Muscle layer of colon (tissue), 2 donors: ENCODE measurements around the gene LRP1.

ENCODE experiments used
- H3K27ac ChIP-seq: one replicate; pipeline ENCODE4 v1.7.0; 2013; ENCODE audit warnings: low read depth, mild to moderate bottlenecking, low read length, moderate library complexity
- H3K27me3 ChIP-seq, 2 donors: one replicate each; pipeline ENCODE4 v1.7.0; 2013; ENCODE audit warnings: low read length in 2 of 2, mild to moderate bottlenecking in 2 of 2; ENCODE audit not compliant: insufficient read depth in 2 of 2, control insufficient read depth in 1 of 2
- H3K36me3 ChIP-seq: one replicate; pipeline ENCODE4 v1.7.0; 2013; ENCODE audit warnings: mild to moderate bottlenecking, low read length; ENCODE audit not compliant: insufficient read depth
- H3K4me1 ChIP-seq: one replicate; pipeline ENCODE4 v1.7.0; 2013; ENCODE audit warnings: mild to moderate bottlenecking, low read length; ENCODE audit not compliant: insufficient read depth
- H3K4me3 ChIP-seq, 2 donors: one replicate each; pipeline ENCODE4 v1.7.0; 2013; ENCODE audit warnings: low read length in 2 of 2, low read depth in 1 of 2, mild to moderate bottlenecking in 1 of 2, moderate library complexity in 1 of 2
- H3K9ac ChIP-seq: one replicate; pipeline ENCODE4 v1.7.0; 2013; ENCODE audit warnings: low read length
- H3K9me3 ChIP-seq: one replicate; pipeline ENCODE4 v1.7.0; 2013; ENCODE audit warnings: mild to moderate bottlenecking, low read length
- donor health status: abdominal sarcoma.
- donor health status: Adenocarcinoma of cecum.

The LRP1 gene

GRCh38 chr12:57204454-57204853, 76.2 kb downstream of the LRP1 start:
- Histone ChIP-seq H3K27me3 (no peaks in the 10 kb centered on the region), H3K27ac (no peak overlapping the region), H3K4me1 (no peaks in the 10 kb centered on the region), H3K9ac (no peak overlapping the region), H3K36me3 (peaks cover 83% of the 10 kb centered on the region), H3K4me3 (no peak overlapping the region), H3K9me3 (no peaks in the 10 kb centered on the region)

GRCh38 chr12:57205186-57205585, 76.9 kb downstream of the LRP1 start:
- peaks cover 83% of the 10 kb centered on the region for H3K36me3 ChIP-seq
- H3K9ac ChIP-seq, result no peak overlapping the region
- H3K4me1 ChIP-seq, result no peaks in the 10 kb centered on the region
- H3K27ac ChIP-seq, result no peak overlapping the region
- no peaks in the 10 kb centered on the region for H3K9me3 ChIP-seq
- no peak overlapping the region for H3K4me3 ChIP-seq
- H3K27me3 ChIP-seq, result no peaks in the 10 kb centered on the region

GRCh38 chr12:57205931-57206330, 77.6 kb downstream of the LRP1 start:
- Histone ChIP-seq H3K9ac (no peak overlapping the region), H3K36me3 (peaks cover 83% of the 10 kb centered on the region), H3K9me3 (no peaks in the 10 kb centered on the region), H3K4me1 (no peaks in the 10 kb centered on the region), H3K27me3 (no peaks in the 10 kb centered on the region), H3K27ac (no peak overlapping the region), H3K4me3 (no peak overlapping the region)

- Histone ChIP-seq H3K4me1 (no peaks in the 10 kb centered on the region), H3K4me3 (no peak overlapping the region), H3K9ac (no peak overlapping the region), H3K36me3 (peaks cover 78% of the 10 kb centered on the region), H3K9me3 (no peaks in the 10 kb centered on the region), H3K27me3 (no peaks in the 10 kb centered on the region), H3K27ac (no peak overlapping the region)
Measured at GRCh38 chr12:57207731-57208630, 79.7 kb downstream of the LRP1 start.

- Histone ChIP-seq H3K27ac (no peak overlapping the region), H3K27me3 (peaks cover 0 to 3% of the 10 kb centered on the region in 2 donors), H3K36me3 (peaks cover 70% of the 10 kb centered on the region), H3K9ac (no peak overlapping the region), H3K4me1 (peaks cover 5% of the 10 kb centered on the region), H3K9me3 (no peaks in the 10 kb centered on the region), H3K4me3 (no peak overlapping the region)
Measured at GRCh38 chr12:57208631-57209282, 80.5 kb downstream of the LRP1 start.

GRCh38 chr12:57209916-57210315, 81.6 kb downstream of the LRP1 start:
- H3K9me3 ChIP-seq, result no peaks in the 10 kb centered on the region
- no peak overlapping the region for H3K27ac ChIP-seq
- no peak overlapping the region for H3K9ac ChIP-seq
- peaks cover 9 to 14% of the 10 kb centered on the region in 2 donors for H3K27me3 ChIP-seq
- H3K4me3 ChIP-seq, result no peak overlapping the region
- peaks cover 58% of the 10 kb centered on the region for H3K36me3 ChIP-seq
- H3K4me1 ChIP-seq, result peaks cover 16% of the 10 kb centered on the region

- Histone ChIP-seq H3K27ac (no peak overlapping the region), H3K4me1 (peaks cover 16% of the 10 kb centered on the region), H3K36me3 (peaks cover 53% of the 10 kb centered on the region), H3K27me3 (peaks cover 14 to 20% of the 10 kb centered on the region in 2 donors), H3K4me3 (no peak overlapping the region), H3K9me3 (no peaks in the 10 kb centered on the region), H3K9ac (no peak overlapping the region)
Measured at GRCh38 chr12:57210461-57210860, 82.2 kb downstream of the LRP1 start.

GRCh38 chr12:57210926-57211692, 82.8 kb downstream of the LRP1 start:
- Histone ChIP-seq H3K4me3 (no peak overlapping the region), H3K9ac (no peak overlapping the region), H3K27me3 (peaks cover 21 to 26% of the 10 kb centered on the region in 2 donors), H3K9me3 (no peaks in the 10 kb centered on the region), H3K27ac (no peak overlapping the region), H3K36me3 (peaks cover 47% of the 10 kb centered on the region), H3K4me1 (peaks cover 16% of the 10 kb centered on the region)

GRCh38 chr12:57211791-57212700, 83.8 kb downstream of the LRP1 start:
- Histone ChIP-seq H3K36me3 (peaks cover 41% of the 10 kb centered on the region), H3K4me3 (no peak overlapping the region), H3K4me1 (peaks cover 18% of the 10 kb centered on the region), H3K27me3 (peaks cover 21 to 34% of the 10 kb centered on the region in 2 donors), H3K9ac (no peak overlapping the region), H3K27ac (no peak overlapping the region), H3K9me3 (no peaks in the 10 kb centered on the region)

GRCh38 chr12:57212701-57213057, 84.4 kb downstream of the LRP1 start:
- H3K4me1 ChIP-seq, result peaks cover 24% of the 10 kb centered on the region
- H3K27ac ChIP-seq, result no peak overlapping the region

More at GRCh38 chr12:57212701-57213057, 84.4 kb downstream of the LRP1 start:
- Histone ChIP-seq H3K36me3 (peaks cover 39% of the 10 kb centered on the region), H3K4me3 (no peak overlapping the region), H3K9me3 (no peaks in the 10 kb centered on the region), H3K9ac (no peak overlapping the region), H3K27me3 (peaks cover 27 to 40% of the 10 kb centered on the region in 2 donors)
